Cerebellar nuclear complex (tissue), 1 donor: ENCODE data around the gene STH.
"Not testable (repeated sequence)": the region's sequence is repeated elsewhere in the genome, so short reads cannot be mapped to it uniquely, and the experiment has no call there.

Experiments used
- DNase-seq, 2 experiments: peaks; one replicate each; lab custom pipeline; 2025; lab: John Stamatoyannopoulos, UW

STH gene

GRCh38 chr17:46006082-46006481, 7.0 kb downstream of the STH start:
- DNase-seq: not testable (repeated sequence)

GRCh38 chr17:46007461-46007965, 8.5 kb downstream of the STH start:
- DNase-seq: no peak

- DNase-seq: no peak
Measured at GRCh38 chr17:46008591-46008990, 9.5 kb downstream of the STH start.

GRCh38 chr17:46009681-46010596, 10.9 kb downstream of the STH start:
- DNase-seq: no peak

- no peak for DNase-seq
Measured at GRCh38 chr17:46010597-46011186, 11.6 kb downstream of the STH start.

- no peak for DNase-seq
Measured at GRCh38 chr17:46011711-46012505, 12.9 kb downstream of the STH start.

- no peak for DNase-seq
Measured at GRCh38 chr17:46012506-46013079, 13.5 kb downstream of the STH start.

- DNase-seq: no peak
Measured at GRCh38 chr17:46013127-46013501, 14.1 kb downstream of the STH start.

- DNase-seq: no peak
Measured at GRCh38 chr17:46013502-46014165, 14.6 kb downstream of the STH start.

GRCh38 chr17:46019408-46019925, 20.4 kb downstream of the STH start:
- not testable (repeated sequence) for DNase-seq

- DNase-seq: no peak
Measured at GRCh38 chr17:46020023-46020761, 21.1 kb downstream of the STH start.

- no peak for DNase-seq
Measured at GRCh38 chr17:46020998-46021397, 21.9 kb downstream of the STH start.

GRCh38 chr17:46023366-46023765, 24.3 kb downstream of the STH start:
- not testable (repeated sequence) for DNase-seq

GRCh38 chr17:46023783-46024388, 24.8 kb downstream of the STH start:
- peak in 1 of 2 experiments; percentile 10 for DNase-seq

- DNase-seq: no peak
Measured at GRCh38 chr17:46024590-46024989, 25.5 kb downstream of the STH start.

- no peak for DNase-seq
Measured at GRCh38 chr17:46025060-46025459, 26.0 kb downstream of the STH start.

- no peak for DNase-seq
Measured at GRCh38 chr17:46025510-46026165, 26.6 kb downstream of the STH start.

GRCh38 chr17:46026166-46027047, 27.4 kb downstream of the STH start:
- DNase-seq: no peak
